ENCODE measurements around the gene KRT15.

DNA sequence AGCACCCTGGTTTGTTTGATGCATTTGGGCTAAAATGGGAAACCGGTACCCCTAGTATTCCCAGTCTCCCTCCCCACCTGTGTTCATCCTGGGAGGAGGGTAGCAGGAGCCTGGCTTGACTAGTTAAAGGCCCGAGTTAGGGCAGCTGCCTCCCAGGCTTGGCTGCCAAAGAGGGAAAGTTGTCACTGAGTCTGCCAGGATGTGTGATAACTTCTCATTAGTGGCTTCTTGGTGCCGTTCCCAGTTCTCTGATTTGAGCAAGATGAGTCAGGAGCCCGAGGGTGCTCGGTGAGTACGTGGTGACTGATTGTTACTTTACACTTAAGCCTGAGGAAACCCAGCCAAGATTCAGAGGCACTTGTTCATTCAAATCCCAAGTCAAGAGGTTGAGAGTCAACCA is 54.0 kb downstream of the KRT15 start:
- TF ChIP-seq CEBPB (IDR thresholded peaks at IDR 0.05; ENCODE audit: low read depth, low read length) = no peak
- TF ChIP-seq, protein P1, sequence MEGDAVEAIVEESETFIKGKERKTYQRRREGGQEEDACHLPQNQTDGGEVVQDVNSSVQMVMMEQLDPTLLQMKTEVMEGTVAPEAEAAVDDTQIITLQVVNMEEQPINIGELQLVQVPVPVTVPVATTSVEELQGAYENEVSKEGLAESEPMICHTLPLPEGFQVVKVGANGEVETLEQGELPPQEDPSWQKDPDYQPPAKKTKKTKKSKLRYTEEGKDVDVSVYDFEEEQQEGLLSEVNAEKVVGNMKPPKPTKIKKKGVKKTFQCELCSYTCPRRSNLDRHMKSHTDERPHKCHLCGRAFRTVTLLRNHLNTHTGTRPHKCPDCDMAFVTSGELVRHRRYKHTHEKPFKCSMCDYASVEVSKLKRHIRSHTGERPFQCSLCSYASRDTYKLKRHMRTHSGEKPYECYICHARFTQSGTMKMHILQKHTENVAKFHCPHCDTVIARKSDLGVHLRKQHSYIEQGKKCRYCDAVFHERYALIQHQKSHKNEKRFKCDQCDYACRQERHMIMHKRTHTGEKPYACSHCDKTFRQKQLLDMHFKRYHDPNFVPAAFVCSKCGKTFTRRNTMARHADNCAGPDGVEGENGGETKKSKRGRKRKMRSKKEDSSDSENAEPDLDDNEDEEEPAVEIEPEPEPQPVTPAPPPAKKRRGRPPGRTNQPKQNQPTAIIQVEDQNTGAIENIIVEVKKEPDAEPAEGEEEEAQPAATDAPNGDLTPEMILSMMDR (conservative IDR thresholded peaks at IDR 0.05; ENCODE audit: low read depth, low read length) = no peak
